Lung (tissue), 12 donors: ENCODE data around the gene TICAM1. TPM values are rescaled to one million over a fixed set of nuclear protein-coding genes. Genes with fewer than 3 reads are reported as not detected.
A peak's percentile ranks its signal among the peaks of the same experiment; 100 is the strongest.

Experiments used
- ATAC-seq: fragments of 200-7000 bp; cut with Tn5 transposase; one replicate; pipeline ENCODE4 v1.9.1; 2020; ENCODE audit warnings: moderate number of reproducible peaks; ENCODE audit not compliant: insufficient read depth, low FRiP score
- DNase-seq, 3 donors: peaks; one replicate each; pipeline ENCODE4 v3.0.0-alpha.2; 2013 to 2017
- H3K27ac ChIP-seq, 2 donors: one replicate each; pipeline ENCODE4 v1.5.1; 2013; ENCODE audit warnings: mild to moderate bottlenecking in 2 of 2, moderate library complexity in 2 of 2, control low read depth in 1 of 2, inconsistent platforms in 1 of 2, low read depth in 1 of 2, low read length in 1 of 2
- H3K27me3 ChIP-seq, 3 donors: one replicate each; pipeline ENCODE4 v1.5.1; 2013; ENCODE audit warnings: low read length in 2 of 3; ENCODE audit not compliant: control insufficient read depth in 3 of 3, insufficient read depth in 3 of 3
- H3K36me3 ChIP-seq, 4 donors: one replicate each; pipeline ENCODE4 v1.5.1; 2013; ENCODE audit warnings: low read length in 4 of 4, mild to moderate bottlenecking in 1 of 4, moderate library complexity in 1 of 4; ENCODE audit not compliant: control insufficient read depth in 4 of 4, insufficient read depth in 4 of 4
- H3K4me1 ChIP-seq, 5 donors: one replicate each; pipeline ENCODE4 v1.5.1; 2013; ENCODE audit warnings: low read length in 5 of 5, mild to moderate bottlenecking in 2 of 5, moderate library complexity in 1 of 5; ENCODE audit not compliant: control insufficient read depth in 5 of 5, insufficient read depth in 5 of 5
- H3K4me3 ChIP-seq: one replicate; pipeline ENCODE4 v1.5.1; 2013; ENCODE audit warnings: mild to moderate bottlenecking, control low read depth, moderate library complexity
- H3K9ac ChIP-seq, 2 donors: one replicate each; pipeline ENCODE4 v1.5.1; 2013; ENCODE audit warnings: low read length in 2 of 2, control low read depth in 1 of 2; ENCODE audit not compliant: insufficient read depth in 1 of 2
- H3K9me3 ChIP-seq, 4 donors: one replicate each; pipeline ENCODE4 v1.5.1; 2013; ENCODE audit warnings: low read length in 3 of 4, mild to moderate bottlenecking in 1 of 4, moderate library complexity in 1 of 4; ENCODE audit not compliant: control insufficient read depth in 4 of 4, insufficient read depth in 3 of 4
- CTCF ChIP-seq: IDR thresholded peaks from 2 replicates; pipeline ENCODE4 v1.5.1; 2012; ENCODE audit warnings: mild to moderate bottlenecking; ENCODE audit errors: control extremely low read depth, extremely low read depth
- WGBS, 2 donors: extraction: QIAGEN DNeasy Blood & Tissue Kit; methylation state at CpG; one replicate each; pipeline ENCODE4 v1.1.7; 2013; 5-methylcytosine and 5-hydroxymethylcytosine counted together
- polyA plus RNA-seq, 2 donors: library from polyadenylated mRNA; stranded (reverse); fragments of 200-250 nt; gene quantifications; one replicate each; pipeline ENCODE4 v1.2.1, GENCODE V29; 2013
- total RNA-seq, 2 donors: library from RNA; depleted of rRNA in 1 of 2; stranded (reverse); fragments of >200 nt in 1 of 2; gene quantifications; one replicate each; pipeline ENCODE4 v1.2.1, GENCODE V29; 2014 to 2021
- donor health status: control.
- donor health status: control.
- donor health status: Bipolar disorder and iron deficiency.
- donor health status: healthy.
- donor health status: DM: yes; HTN: yes; CAD: no.

The TICAM1 gene
- total and polyA plus RNA-seq, 4 donors: 4.5 to 19.7 (median 13.6) TPM

DNA sequence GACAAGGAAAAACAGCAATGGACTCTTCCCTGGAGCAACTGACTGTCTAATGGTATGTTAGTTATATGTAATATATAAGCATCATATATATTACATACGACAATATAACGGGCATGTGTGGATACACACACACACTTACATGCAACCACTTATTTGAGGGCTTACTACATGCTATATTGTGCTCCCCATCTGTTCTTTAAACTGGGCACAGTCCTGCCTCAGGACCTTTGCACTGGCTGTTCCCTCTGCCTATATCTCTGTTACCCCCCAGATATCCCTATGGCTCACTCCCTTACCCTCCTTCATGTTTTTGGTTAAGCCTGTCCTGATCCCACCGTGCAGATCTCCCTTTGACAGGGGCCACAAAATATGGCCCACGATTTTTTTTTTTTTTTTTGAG lies 10.2 kb downstream of the TICAM1 start:
- H3K27ac ChIP-seq: no peak overlapping the region
- no peak for DNase-seq
- no peak overlapping the region for H3K9ac ChIP-seq
- peaks cover 0 to under 1% (median 0%) of the 10 kb centered on the region in 5 donors for H3K4me1 ChIP-seq
- 71 to 87% methylated on average over 4 of the region's 4 CpGs for WGBS, 2 donors
- ATAC-seq: no peak
- H3K36me3 ChIP-seq: peaks cover 0 to 24% (median 10%) of the 10 kb centered on the region in 4 donors
- H3K9me3 ChIP-seq: no peaks in the 10 kb centered on the region
- TF ChIP-seq CTCF: no peak
- H3K27me3 ChIP-seq: no peaks in the 10 kb centered on the region
- no peak overlapping the region for H3K4me3 ChIP-seq

DNA sequence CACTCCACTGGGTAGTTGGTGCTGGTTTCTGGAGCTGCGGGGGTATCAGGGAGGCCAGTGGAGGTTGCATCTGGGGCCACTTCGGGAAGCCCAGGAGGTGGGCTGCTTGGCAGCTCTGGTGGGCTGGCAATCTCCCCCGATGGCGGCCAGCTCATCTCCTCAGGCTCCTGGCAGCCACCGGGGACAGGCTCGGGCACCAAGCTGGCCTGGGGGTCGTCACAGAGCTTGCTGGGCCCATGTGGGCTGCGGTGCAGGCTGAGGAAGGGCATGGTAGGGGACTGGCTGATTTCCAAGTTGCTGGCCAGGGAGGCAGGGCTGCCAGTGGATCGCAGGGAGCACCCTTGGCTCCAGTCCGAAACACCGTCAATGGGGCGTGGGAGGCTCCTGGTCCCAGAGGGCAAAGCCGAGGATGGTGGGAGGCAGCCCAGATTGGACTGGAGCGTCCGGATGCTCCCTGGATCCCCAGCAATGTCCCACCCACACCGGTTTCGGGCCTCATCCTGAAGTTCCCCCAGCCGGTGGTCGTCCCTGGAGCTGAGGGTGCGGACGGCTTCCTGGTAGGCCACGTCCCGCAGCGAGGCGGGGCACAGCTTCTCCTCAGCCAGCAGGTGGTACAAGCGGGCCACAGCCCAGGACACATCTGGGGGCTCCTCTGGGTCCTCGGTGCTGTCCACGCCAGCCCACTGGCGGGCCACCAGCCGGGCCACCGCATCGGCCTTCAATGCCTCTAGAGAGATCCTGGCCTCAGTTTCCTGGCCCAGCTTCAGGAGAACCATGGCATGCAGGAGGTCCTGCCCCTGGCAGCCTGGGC lies 13.8 kb downstream of the TICAM1 start:
- no peaks in the 10 kb centered on the region for H3K27me3 ChIP-seq
- peak overlapping the region in 1 of 2 donors; percentile 20 for H3K27ac ChIP-seq
- no peak for DNase-seq
- H3K9ac ChIP-seq: no peak overlapping the region
- H3K4me1 ChIP-seq: peaks cover 0 to 4% (median 0%) of the 10 kb centered on the region in 5 donors
- H3K9me3 ChIP-seq: no peaks in the 10 kb centered on the region
- no peak for ATAC-seq
- peaks cover 0 to 24% (median 10%) of the 10 kb centered on the region in 4 donors for H3K36me3 ChIP-seq
- 94 to 96% methylated on average over 30 to 32 of the region's 32 CpGs for WGBS, 2 donors
- H3K4me3 ChIP-seq: no peak overlapping the region
- TF ChIP-seq CTCF: no peak

DNA sequence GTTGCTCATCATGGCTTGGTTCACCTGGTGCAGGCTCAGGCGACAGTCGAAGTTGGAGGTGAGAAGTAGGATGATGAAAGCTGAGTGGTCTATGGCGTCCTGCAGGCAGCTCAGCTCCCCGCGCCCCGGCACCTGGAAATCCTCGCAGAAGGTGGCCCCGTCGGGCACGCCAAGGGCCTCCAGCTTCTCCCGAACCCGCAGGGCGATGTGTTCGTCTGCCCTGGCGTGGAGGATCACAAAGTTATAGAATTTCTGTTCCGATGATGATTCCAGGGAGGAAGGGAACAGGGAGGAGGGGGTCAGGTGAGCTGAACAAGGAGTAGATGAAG lies 14.6 kb downstream of the TICAM1 start:
- Histone ChIP-seq H3K27me3 (no peaks in the 10 kb centered on the region), H3K9me3 (no peaks in the 10 kb centered on the region), H3K4me3 (no peak overlapping the region), H3K36me3 (peaks cover 0 to 24% (median 10%) of the 10 kb centered on the region in 4 donors), H3K9ac (no peak overlapping the region), H3K27ac (no peak overlapping the region), H3K4me1 (peaks cover 0 to 5% (median 0%) of the 10 kb centered on the region in 5 donors)
- TF ChIP-seq CTCF: no peak
- DNase-seq (no peak), ATAC-seq (no peak)
- 96 to 99% methylated on average over 16 of the region's 16 CpGs for WGBS, 2 donors
